HepG2 (cell line): ENCODE measurements around the gene VPS18. TPM values are rescaled to one million over a fixed set of nuclear protein-coding genes. Genes with fewer than 3 reads are reported as not detected.

ENCODE experiments used
- PHF20 ChIP-seq: sonication (generic); formaldehyde crosslinking; IDR thresholded peaks from 2 replicates; pipeline ENCODE4 v1.5.0; 2020; ENCODE audit warnings: mild to moderate bottlenecking, missing genetic modification reagents
- ZEB1 ChIP-seq: IDR thresholded peaks from 2 replicates; pipeline ENCODE4 v1.6.1; 2012; ENCODE audit warnings: mild to moderate bottlenecking, low read depth, inconsistent platforms; ENCODE audit not compliant: insufficient replicate concordance
- ZNF180 ChIP-seq: sonication (generic); formaldehyde crosslinking; IDR thresholded peaks from 2 replicates; pipeline ENCODE4 v1.4.0; 2020; ENCODE audit warnings: low read depth, missing genetic modification reagents, borderline replicate concordance
- ZNF563 ChIP-seq: sonication (generic); formaldehyde crosslinking; IDR thresholded peaks from 2 replicates; pipeline ENCODE4 v1.8.0; 2022; ENCODE audit warnings: mild to moderate bottlenecking, moderate library complexity, missing genetic modification reagents
- polyA plus RNA-seq, 8 experiments: library from polyadenylated mRNA; depleted of rRNA in 3 of 8; stranded (reverse) in 7 of 8; unstranded in 1 of 8; fragments of >200 nt; fragmentation: Illumina TruSeq in 4 of 8; extraction: Trizol in 4 of 8; gene quantifications; 2 replicates each; pipeline versions ENCODE4 v1.2.1 to v1.2.3, GENCODE V29; 2011 to 2016; ENCODE audit warnings: low read depth in 4 of 8, missing spikeins in 1 of 8, mixed read lengths in 1 of 8; ENCODE audit not compliant: insufficient read depth in 1 of 8
- total RNA-seq, 5 experiments: library from RNA; depleted of rRNA; stranded (reverse); fragments of >200 nt; fragmentation: Illumina TruSeq; extraction: Trizol; gene quantifications; 2 replicates each; pipeline ENCODE4 v1.2.3, GENCODE V29; 2016; ENCODE audit warnings: low read depth in 1 of 5
- TF ChIP-seq, protein P1 (sequence below): sonication (generic); formaldehyde crosslinking; IDR thresholded peaks from 2 replicates; pipeline ENCODE4 v1.4.0; 2020; ENCODE audit warnings: low read depth, mild to moderate bottlenecking, missing genetic modification reagents
- TF ChIP-seq, protein P2 (sequence below): sonication (generic); formaldehyde crosslinking; IDR thresholded peaks from one replicate; pipeline ENCODE4 v1.5.1; 2020; ENCODE audit warnings: mild to moderate bottlenecking, missing genetic modification reagents; ENCODE audit errors: not compliant biosample characterization
- TF ChIP-seq, protein P3 (sequence below): IDR thresholded peaks from 2 replicates; pipeline ENCODE4 v1.6.1; 2016; ENCODE audit warnings: mild to moderate bottlenecking
- TF ChIP-seq, protein P4 (sequence below): sonication (generic); formaldehyde crosslinking; conservative IDR thresholded peaks from 2 replicates; pipeline ENCODE4 v1.8.1; 2023; ENCODE audit warnings: missing genetic modification reagents

The VPS18 gene
- total and polyA plus RNA-seq, 2 of the 13 experiments (the other 11 are each of a cell fraction or from before 2014, with no cell fraction given) = 5.8 to 17.0 TPM

DNA sequence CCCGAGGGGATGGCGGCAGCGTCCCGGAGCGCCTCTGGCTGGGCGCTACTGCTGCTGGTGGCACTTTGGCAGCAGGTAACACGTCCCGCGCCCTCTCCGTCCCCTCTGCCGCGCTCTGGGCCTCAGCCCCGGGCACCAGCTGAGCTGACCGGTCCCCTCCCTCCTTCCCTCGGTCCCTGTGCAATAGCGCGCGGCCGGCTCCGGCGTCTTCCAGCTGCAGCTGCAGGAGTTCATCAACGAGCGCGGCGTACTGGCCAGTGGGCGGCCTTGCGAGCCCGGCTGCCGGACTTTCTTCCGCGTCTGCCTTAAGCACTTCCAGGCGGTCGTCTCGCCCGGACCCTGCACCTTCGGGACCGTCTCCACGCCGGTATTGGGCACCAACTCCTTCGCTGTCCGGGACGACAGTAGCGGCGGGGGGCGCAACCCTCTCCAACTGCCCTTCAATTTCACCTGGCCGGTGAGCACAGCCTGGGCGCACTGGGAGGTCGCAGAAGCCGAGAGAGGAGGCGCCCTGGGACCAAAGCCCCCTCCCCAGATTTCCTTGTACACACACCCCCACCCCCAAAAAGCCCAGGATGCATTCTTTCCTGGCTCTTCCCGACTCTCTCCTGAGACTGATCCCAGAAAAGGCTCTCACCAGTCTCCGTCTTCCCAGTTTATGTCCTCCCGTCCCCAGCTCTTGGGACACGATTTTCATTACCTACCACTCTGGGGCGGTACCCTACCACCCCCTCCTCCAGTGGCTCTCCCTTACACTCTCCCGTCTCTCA, 35.6 kb downstream of the VPS18 start (continued):
- TF ChIP-seq, protein P1, sequence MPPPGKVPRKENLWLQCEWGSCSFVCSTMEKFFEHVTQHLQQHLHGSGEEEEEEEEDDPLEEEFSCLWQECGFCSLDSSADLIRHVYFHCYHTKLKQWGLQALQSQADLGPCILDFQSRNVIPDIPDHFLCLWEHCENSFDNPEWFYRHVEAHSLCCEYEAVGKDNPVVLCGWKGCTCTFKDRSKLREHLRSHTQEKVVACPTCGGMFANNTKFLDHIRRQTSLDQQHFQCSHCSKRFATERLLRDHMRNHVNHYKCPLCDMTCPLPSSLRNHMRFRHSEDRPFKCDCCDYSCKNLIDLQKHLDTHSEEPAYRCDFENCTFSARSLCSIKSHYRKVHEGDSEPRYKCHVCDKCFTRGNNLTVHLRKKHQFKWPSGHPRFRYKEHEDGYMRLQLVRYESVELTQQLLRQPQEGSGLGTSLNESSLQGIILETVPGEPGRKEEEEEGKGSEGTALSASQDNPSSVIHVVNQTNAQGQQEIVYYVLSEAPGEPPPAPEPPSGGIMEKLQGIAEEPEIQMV (CRISPR knock-in tag) = no peak
- TF ChIP-seq, protein P2, sequence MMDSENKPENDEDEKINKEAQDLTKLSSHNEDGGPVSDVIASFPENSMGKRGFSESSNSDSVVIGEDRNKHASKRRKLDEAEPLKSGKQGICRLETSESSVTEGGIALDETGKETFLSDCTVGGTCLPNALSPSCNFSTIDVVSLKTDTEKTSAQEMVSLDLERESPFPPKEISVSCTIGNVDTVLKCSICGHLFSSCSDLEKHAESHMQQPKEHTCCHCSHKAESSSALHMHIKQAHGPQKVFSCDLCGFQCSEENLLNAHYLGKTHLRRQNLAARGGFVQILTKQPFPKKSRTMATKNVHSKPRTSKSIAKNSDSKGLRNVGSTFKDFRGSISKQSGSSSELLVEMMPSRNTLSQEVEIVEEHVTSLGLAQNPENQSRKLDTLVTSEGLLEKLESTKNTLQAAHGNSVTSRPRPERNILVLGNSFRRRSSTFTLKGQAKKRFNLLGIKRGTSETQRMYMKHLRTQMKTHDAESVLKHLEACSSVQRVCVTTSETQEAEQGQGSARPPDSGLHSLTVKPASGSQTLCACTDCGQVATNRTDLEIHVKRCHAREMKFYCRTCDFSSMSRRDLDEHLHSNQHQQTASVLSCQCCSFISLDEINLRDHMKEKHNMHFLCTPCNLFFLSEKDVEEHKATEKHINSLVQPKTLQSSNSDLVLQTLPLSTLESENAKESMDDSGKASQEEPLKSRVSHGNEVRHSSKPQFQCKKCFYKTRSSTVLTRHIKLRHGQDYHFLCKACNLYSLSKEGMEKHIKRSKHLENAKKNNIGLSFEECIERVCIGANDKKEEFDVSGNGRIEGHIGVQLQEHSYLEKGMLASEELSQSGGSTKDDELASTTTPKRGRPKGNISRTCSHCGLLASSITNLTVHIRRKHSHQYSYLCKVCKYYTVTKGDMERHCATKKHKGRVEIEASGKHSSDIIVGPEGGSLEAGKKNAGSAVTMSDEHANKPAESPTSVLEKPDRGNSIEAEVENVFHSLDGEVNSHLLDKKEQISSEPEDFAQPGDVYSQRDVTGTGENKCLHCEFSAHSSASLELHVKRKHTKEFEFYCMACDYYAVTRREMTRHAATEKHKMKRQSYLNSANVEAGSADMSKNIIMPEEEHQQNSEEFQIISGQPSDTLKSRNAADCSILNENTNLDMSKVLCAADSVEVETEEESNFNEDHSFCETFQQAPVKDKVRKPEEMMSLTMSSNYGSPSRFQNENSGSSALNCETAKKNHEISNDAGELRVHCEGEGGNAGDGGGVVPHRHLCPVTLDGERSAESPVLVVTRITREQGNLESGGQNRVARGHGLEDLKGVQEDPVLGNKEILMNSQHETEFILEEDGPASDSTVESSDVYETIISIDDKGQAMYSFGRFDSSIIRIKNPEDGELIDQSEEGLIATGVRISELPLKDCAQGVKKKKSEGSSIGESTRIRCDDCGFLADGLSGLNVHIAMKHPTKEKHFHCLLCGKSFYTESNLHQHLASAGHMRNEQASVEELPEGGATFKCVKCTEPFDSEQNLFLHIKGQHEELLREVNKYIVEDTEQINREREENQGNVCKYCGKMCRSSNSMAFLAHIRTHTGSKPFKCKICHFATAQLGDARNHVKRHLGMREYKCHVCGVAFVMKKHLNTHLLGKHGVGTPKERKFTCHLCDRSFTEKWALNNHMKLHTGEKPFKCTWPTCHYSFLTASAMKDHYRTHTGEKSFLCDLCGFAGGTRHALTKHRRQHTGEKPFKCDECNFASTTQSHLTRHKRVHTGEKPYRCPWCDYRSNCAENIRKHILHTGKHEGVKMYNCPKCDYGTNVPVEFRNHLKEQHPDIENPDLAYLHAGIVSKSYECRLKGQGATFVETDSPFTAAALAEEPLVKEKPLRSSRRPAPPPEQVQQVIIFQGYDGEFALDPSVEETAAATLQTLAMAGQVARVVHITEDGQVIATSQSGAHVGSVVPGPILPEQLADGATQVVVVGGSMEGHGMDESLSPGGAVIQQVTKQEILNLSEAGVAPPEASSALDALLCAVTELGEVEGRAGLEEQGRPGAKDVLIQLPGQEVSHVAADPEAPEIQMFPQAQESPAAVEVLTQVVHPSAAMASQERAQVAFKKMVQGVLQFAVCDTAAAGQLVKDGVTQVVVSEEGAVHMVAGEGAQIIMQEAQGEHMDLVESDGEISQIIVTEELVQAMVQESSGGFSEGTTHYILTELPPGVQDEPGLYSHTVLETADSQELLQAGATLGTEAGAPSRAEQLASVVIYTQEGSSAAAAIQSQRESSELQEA = peak; percentile 42
- TF ChIP-seq, protein P3, sequence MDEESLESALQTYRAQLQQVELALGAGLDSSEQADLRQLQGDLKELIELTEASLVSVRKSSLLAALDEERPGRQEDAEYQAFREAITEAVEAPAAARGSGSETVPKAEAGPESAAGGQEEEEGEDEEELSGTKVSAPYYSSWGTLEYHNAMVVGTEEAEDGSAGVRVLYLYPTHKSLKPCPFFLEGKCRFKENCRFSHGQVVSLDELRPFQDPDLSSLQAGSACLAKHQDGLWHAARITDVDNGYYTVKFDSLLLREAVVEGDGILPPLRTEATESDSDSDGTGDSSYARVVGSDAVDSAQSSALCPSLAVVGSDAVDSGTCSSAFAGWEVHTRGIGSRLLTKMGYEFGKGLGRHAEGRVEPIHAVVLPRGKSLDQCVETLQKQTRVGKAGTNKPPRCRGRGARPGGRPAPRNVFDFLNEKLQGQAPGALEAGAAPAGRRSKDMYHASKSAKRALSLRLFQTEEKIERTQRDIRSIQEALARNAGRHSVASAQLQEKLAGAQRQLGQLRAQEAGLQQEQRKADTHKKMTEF (CRISPR knock-in tag) = 0 out of 2 replicates have a peak, but pooled peaks have one; percentile 5
- no peak for TF ChIP-seq PHF20 (CRISPR knock-in tag)
- no peak for TF ChIP-seq ZNF180 (CRISPR knock-in tag)
- no peak for TF ChIP-seq ZNF563 (CRISPR knock-in tag)
- TF ChIP-seq ZEB1 = peak; percentile 14
- TF ChIP-seq, protein P4, sequence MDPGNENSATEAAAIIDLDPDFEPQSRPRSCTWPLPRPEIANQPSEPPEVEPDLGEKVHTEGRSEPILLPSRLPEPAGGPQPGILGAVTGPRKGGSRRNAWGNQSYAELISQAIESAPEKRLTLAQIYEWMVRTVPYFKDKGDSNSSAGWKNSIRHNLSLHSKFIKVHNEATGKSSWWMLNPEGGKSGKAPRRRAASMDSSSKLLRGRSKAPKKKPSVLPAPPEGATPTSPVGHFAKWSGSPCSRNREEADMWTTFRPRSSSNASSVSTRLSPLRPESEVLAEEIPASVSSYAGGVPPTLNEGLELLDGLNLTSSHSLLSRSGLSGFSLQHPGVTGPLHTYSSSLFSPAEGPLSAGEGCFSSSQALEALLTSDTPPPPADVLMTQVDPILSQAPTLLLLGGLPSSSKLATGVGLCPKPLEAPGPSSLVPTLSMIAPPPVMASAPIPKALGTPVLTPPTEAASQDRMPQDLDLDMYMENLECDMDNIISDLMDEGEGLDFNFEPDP = 0 out of 2 replicates have a peak, but pooled peaks have one; percentile 33
